Progenitor cell of endocrine pancreas (in vitro differentiated cells): ENCODE data around the gene CCN5. TPM values are rescaled to one million over a fixed set of nuclear protein-coding genes. Genes with fewer than 3 reads are reported as not detected.

Experiments
- DNase-seq: peaks from one replicate; pipeline ENCODE4 v3.0.0; 2021; ENCODE audit warnings: low spot score; ENCODE audit not compliant: unreplicated experiment
- H3K27ac Mint-ChIP-seq: 2 replicates; pipeline ENCODE4 v1.8.0; 2021; ENCODE audit warnings: mild to moderate bottlenecking, moderate library complexity, mixed read lengths
- H3K27me3 Mint-ChIP-seq: 2 replicates; pipeline ENCODE4 v1.8.0; 2021; ENCODE audit warnings: mixed read lengths
- H3K36me3 Mint-ChIP-seq: 2 replicates; pipeline ENCODE4 v1.8.0; 2022; ENCODE audit warnings: mixed read lengths; ENCODE audit not compliant: insufficient read depth
- H3K4me1 Mint-ChIP-seq: 2 replicates; pipeline ENCODE4 v1.8.0; 2021; ENCODE audit warnings: low read depth, mixed read lengths
- H3K4me3 Mint-ChIP-seq: 2 replicates; pipeline ENCODE4 v1.8.0; 2021; ENCODE audit warnings: low read depth, mild to moderate bottlenecking, moderate library complexity, mixed read lengths
- H3K9me3 Mint-ChIP-seq: 2 replicates; pipeline ENCODE4 v1.8.0; 2021; ENCODE audit warnings: low read depth, mixed read lengths
- total RNA-seq: library from RNA; stranded (reverse); gene quantifications from 2 replicates; pipeline ENCODE4 v1.2.1, GENCODE V29; 2021
- TF ChIP-seq, protein P1 (sequence below): fragments of 200-600 bp; sonication (generic); IDR thresholded peaks from one replicate; pipeline ENCODE4 v1.5.0; 2021; ENCODE audit warnings: antibody characterized with exemption, mild to moderate bottlenecking; ENCODE audit not compliant: unreplicated experiment

CCN5 gene
- total RNA-seq, 1 donor from 2014 or later: not detected

DNA sequence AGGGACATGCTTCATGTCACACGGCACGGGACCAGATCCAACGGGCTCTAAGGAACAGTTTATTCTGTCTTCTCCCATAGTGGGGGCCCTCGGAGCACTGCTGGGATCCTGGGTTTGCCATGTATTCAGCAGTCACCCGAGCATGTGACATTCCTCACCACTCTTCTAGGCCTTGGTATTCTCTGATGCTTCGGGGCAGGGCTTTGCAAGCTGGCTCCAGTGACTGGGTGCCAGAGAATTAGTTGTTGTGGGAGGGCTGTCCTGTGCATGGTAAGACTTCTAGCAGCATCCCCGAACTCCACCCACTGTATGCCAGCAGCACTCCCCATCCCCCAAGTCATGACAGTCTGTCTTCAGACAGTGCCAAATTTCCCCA is 5.4 kb downstream of the CCN5 start:
- no peak overlapping the region for H3K4me3 Mint-ChIP-seq
- H3K36me3 Mint-ChIP-seq: no peaks in the 10 kb centered on the region
- peaks cover 3% of the 10 kb centered on the region for H3K27me3 Mint-ChIP-seq
- TF ChIP-seq, protein P1, sequence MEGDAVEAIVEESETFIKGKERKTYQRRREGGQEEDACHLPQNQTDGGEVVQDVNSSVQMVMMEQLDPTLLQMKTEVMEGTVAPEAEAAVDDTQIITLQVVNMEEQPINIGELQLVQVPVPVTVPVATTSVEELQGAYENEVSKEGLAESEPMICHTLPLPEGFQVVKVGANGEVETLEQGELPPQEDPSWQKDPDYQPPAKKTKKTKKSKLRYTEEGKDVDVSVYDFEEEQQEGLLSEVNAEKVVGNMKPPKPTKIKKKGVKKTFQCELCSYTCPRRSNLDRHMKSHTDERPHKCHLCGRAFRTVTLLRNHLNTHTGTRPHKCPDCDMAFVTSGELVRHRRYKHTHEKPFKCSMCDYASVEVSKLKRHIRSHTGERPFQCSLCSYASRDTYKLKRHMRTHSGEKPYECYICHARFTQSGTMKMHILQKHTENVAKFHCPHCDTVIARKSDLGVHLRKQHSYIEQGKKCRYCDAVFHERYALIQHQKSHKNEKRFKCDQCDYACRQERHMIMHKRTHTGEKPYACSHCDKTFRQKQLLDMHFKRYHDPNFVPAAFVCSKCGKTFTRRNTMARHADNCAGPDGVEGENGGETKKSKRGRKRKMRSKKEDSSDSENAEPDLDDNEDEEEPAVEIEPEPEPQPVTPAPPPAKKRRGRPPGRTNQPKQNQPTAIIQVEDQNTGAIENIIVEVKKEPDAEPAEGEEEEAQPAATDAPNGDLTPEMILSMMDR: no peak
- no peaks in the 10 kb centered on the region for H3K4me1 Mint-ChIP-seq
- no peak for DNase-seq
- H3K9me3 Mint-ChIP-seq: no peaks in the 10 kb centered on the region
- H3K27ac Mint-ChIP-seq: no peak overlapping the region

DNA sequence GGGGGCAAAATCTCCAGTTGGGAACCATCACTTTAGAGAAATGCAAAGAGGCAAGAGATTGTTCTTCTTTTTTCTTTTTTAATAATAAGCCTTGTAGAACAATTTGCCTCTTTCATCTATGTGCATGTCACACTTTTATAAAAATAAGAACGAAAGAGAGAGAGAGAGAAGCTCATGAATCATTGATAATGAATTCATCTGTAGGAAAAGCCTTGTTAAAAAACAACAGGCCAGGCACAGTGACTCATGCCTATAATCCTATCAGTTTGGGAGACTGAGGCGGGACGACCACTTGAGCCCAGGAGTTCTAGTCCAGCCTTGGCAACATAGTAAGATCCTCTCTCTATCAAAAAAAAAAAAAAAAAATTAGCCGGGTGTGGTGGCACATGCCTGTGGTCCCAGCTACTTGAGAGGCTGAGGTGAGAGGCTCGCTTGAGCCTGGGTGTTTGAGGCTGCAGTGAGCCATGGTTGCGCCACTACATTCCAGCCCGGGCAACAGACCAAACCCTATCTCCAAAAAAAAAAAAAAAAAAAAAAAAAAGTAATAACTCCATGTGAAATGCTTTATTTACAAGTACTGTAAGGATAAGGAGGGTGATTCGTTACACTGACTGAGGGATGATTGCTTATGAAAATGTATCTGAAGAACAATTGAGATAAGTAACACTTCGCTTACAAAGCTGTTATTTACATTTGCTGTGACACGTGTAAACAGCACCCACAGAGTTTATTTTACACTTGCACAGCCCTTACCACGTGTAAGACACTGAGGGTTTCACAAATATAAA is 6.0 kb downstream of the CCN5 start:
- no peaks in the 10 kb centered on the region for H3K9me3 Mint-ChIP-seq
- H3K27me3 Mint-ChIP-seq: peaks cover 3% of the 10 kb centered on the region
- no peaks in the 10 kb centered on the region for H3K36me3 Mint-ChIP-seq
- no peak overlapping the region for H3K27ac Mint-ChIP-seq
- TF ChIP-seq, protein P1: no peak
- H3K4me3 Mint-ChIP-seq: no peak overlapping the region
- DNase-seq: no peak
- H3K4me1 Mint-ChIP-seq: no peaks in the 10 kb centered on the region

DNA sequence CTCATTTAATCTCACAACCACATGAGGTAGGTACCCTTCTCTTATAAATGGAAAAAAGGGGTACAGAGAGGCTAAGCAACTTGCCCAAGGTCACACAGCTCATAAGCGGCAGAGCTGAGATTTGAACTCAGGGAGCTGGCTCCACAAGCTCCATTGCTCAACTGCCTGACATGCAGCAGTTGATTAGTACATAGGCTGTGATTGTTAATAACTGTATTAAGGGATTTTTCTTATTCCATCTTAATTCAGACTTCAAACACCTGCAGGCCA is 6.6 kb downstream of the CCN5 start:
- peaks cover 3% of the 10 kb centered on the region for H3K27me3 Mint-ChIP-seq
- H3K27ac Mint-ChIP-seq: no peak overlapping the region
- no peak overlapping the region for H3K4me3 Mint-ChIP-seq
- TF ChIP-seq, protein P1: no peak
- H3K4me1 Mint-ChIP-seq: no peaks in the 10 kb centered on the region
- H3K36me3 Mint-ChIP-seq: no peaks in the 10 kb centered on the region
- DNase-seq: no peak
- H3K9me3 Mint-ChIP-seq: no peaks in the 10 kb centered on the region

DNA sequence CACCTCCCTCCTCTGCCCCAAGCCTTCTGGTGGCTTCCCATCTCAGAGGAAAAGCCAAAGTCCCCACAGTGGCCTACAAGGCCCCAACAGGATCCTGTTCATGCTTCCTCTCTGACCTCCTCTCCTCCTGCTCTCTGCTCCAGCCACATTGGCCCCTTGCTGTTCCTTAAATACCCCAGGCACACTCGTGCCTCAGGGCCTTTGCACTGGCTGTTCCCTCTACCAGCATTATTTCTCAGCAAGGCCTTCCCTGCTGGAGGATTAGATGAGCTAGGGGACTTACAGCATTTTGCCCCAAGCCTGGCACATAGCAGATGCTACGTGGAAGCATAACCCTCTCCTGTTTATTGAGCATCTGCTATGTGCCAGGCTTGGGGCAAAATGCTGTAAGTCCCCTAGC is 7.8 kb downstream of the CCN5 start:
- DNase-seq: no peak
- TF ChIP-seq, protein P1: no peak
- Mint-ChIP-seq H3K9me3 (no peaks in the 10 kb centered on the region), H3K36me3 (no peaks in the 10 kb centered on the region), H3K27ac (no peak overlapping the region), H3K4me3 (no peak overlapping the region), H3K4me1 (no peaks in the 10 kb centered on the region), H3K27me3 (peaks cover 3% of the 10 kb centered on the region)

DNA sequence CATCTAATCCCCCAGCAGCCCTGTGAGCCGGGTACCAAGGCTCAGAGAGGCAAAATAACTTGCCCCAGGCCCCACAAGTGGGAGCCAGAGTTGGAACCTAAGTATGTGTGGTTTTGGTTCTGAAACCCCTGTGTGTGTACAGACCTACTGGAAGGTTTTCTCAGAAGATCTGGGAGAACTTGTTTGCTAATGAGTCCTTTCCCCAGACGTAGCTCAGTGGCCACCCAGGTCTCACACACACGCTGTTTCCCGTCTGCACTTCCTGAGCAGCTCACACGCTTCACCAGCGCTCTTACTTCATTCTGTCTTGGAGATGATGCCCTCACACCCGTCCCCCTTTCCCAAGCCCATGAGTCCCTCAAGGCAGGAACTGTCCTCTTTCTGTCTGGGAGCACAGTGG is 8.2 kb downstream of the CCN5 start:
- Mint-ChIP-seq H3K4me3 (no peak overlapping the region), H3K27me3 (peaks cover 3% of the 10 kb centered on the region), H3K9me3 (no peaks in the 10 kb centered on the region), H3K36me3 (no peaks in the 10 kb centered on the region), H3K4me1 (no peaks in the 10 kb centered on the region), H3K27ac (no peak overlapping the region)
- no peak for DNase-seq
- TF ChIP-seq, protein P1: no peak
